ENCODE results near the gene FAM167B.

FAM167B gene

DNA sequence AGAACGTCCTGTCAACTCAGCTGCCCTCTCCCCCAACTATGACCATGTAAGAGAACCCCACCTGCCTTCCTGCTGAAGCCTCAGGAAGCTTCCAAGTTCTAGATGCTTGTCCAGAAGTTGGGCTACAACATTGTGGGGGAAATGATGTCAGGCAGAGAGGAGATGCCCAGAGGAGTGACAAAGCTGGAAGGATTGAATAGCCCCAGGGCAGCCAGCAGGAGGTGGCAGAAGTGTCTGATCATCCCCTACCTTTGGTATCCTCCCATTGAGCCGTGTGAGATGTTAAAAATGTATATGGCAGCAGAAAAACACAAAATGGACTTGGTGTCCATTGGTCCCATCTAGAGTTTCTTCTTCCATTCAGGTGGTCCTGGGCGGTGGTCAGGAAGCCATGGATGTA is 18.3 kb upstream of the FAM167B start:
- H3K4me1 ChIP-seq (ENCODE audit: control insufficient read depth in 2 of 2, insufficient read depth in 1 of 2, low read depth in 1 of 2, low read length in 2 of 2): peaks cover 0 to 2% of the 10 kb centered on the region in 2 donors
- no peak overlapping the region for H3K14ac ChIP-seq (ENCODE audit: low read length)
- H3K18ac ChIP-seq (ENCODE audit: low read length): no peak overlapping the region
- no peak overlapping the region for H2BK12ac ChIP-seq (ENCODE audit: low read length)
- no peaks in the 10 kb centered on the region for H3K79me1 ChIP-seq (ENCODE audit: low read depth, low read length)
- no peak overlapping the region for H2AFZ ChIP-seq (ENCODE audit: low read length)
- H3K4me3 ChIP-seq (ENCODE audit: low read length in 2 of 2): no peak overlapping the region
- H4K8ac ChIP-seq (ENCODE audit: low read depth, low read length): no peak overlapping the region
- no CpG with 5 or more reads among the region's 3 CpGs for WGBS, 2 donors (ENCODE audit: extremely low coverage in 2 of 2, insufficient read length in 2 of 2, insufficient replicate concordance in 1 of 2)
- no peak overlapping the region for H2BK5ac ChIP-seq (ENCODE audit: low read length)
- H2BK120ac ChIP-seq (ENCODE audit: low read depth, low read length): no peak overlapping the region
- H3K27me3 ChIP-seq (ENCODE audit: control insufficient read depth in 3 of 3, insufficient read depth in 3 of 3, low read depth in 1 of 3, low read length in 3 of 3): no peaks in the 10 kb centered on the region
- H2BK15ac ChIP-seq (ENCODE audit: low read length): no peak overlapping the region
- no peak overlapping the region for H3K4me2 ChIP-seq (ENCODE audit: insufficient read depth, low read length, poor library complexity, severe bottlenecking)
- H3K9ac ChIP-seq (ENCODE audit: low read depth, low read length, poor library complexity): no peak overlapping the region
- H3K27ac ChIP-seq (replicated peaks; ENCODE audit: low read length): no peak overlapping the region
- H3K4ac ChIP-seq (ENCODE audit: low read length): no peak overlapping the region
- H3K36me3 ChIP-seq (replicated peaks in 1 of 2; ENCODE audit: control insufficient read depth in 2 of 2, insufficient read depth in 2 of 2, low read length in 2 of 2): peaks cover 38 to 82% of the 10 kb centered on the region in 2 donors
- no peak overlapping the region for H3K23ac ChIP-seq (ENCODE audit: low read depth, low read length, poor library complexity)
- no peaks in the 10 kb centered on the region for H3K9me3 ChIP-seq (replicated peaks in 1 of 2; ENCODE audit: control insufficient read depth in 2 of 2, insufficient read depth in 1 of 2, low read depth in 1 of 2, low read length in 2 of 2)
- H4K91ac ChIP-seq (ENCODE audit: low read depth, low read length, poor library complexity): no peak overlapping the region
- H2AK5ac ChIP-seq (ENCODE audit: low read depth, low read length): no peak overlapping the region
- no peak for DNase-seq (ENCODE audit: low spot score)

DNA sequence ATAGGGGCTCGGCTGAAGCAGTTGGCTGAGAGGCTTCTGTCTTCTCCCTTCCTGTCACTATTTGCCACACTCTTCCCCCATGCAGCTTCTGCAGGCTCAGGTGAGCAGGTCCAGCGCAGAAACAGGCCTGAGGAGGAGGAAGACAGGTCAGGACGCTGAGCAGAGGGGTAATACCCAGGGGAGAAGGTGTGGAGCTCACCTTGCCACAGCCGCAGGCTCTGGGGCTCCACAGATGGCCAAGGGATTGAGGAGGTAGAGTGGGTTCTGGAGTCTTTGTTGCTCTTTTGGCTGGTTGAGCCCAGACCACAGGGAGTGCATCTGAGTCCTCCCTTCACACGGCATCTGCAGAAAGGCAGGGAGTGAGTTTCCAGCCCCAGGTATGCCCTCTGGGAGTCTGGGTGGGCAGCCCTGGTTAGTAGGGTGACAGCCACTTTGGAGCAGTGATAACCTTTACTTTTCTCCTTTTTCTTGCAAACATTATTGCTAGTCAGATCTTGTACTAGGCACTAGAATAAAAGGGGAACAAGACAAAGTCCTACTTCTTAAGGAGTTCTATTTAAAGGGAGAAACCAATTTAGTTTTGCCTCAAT is 15.1 kb upstream of the FAM167B start:
- no peak overlapping the region for H3K18ac ChIP-seq (ENCODE audit: low read length)
- H3K9me3 ChIP-seq (replicated peaks in 1 of 2; ENCODE audit: control insufficient read depth in 2 of 2, insufficient read depth in 1 of 2, low read depth in 1 of 2, low read length in 2 of 2): no peaks in the 10 kb centered on the region
- H2BK15ac ChIP-seq (ENCODE audit: low read length): no peak overlapping the region
- H3K23ac ChIP-seq (ENCODE audit: low read depth, low read length, poor library complexity): no peak overlapping the region
- H2BK120ac ChIP-seq (ENCODE audit: low read depth, low read length): no peak overlapping the region
- no CpG with 5 or more reads among the region's 5 CpGs for WGBS, 2 donors (ENCODE audit: extremely low coverage in 2 of 2, insufficient read length in 2 of 2, insufficient replicate concordance in 1 of 2)
- H3K4ac ChIP-seq (ENCODE audit: low read length): no peak overlapping the region
- H2AK5ac ChIP-seq (ENCODE audit: low read depth, low read length): no peak overlapping the region
- no peak overlapping the region for H2AFZ ChIP-seq (ENCODE audit: low read length)
- no peak overlapping the region for H3K4me2 ChIP-seq (ENCODE audit: insufficient read depth, low read length, poor library complexity, severe bottlenecking)
- no peak overlapping the region for H3K9ac ChIP-seq (ENCODE audit: low read depth, low read length, poor library complexity)
- no peak overlapping the region for H4K8ac ChIP-seq (ENCODE audit: low read depth, low read length)
- no peak overlapping the region for H3K14ac ChIP-seq (ENCODE audit: low read length)
- no peak overlapping the region for H3K4me3 ChIP-seq (ENCODE audit: low read length in 2 of 2)
- DNase-seq (ENCODE audit: low spot score): no peak
- no peaks in the 10 kb centered on the region for H3K27me3 ChIP-seq (ENCODE audit: control insufficient read depth in 3 of 3, insufficient read depth in 3 of 3, low read depth in 1 of 3, low read length in 3 of 3)
- H4K91ac ChIP-seq (ENCODE audit: low read depth, low read length, poor library complexity): no peak overlapping the region
- peaks cover 5% of the 10 kb centered on the region for H3K79me1 ChIP-seq (ENCODE audit: low read depth, low read length)
- H3K27ac ChIP-seq (replicated peaks; ENCODE audit: low read length): no peak overlapping the region
- H3K4me1 ChIP-seq (ENCODE audit: control insufficient read depth in 2 of 2, insufficient read depth in 1 of 2, low read depth in 1 of 2, low read length in 2 of 2): peaks cover 0 to 2% of the 10 kb centered on the region in 2 donors
- peaks cover 36 to 55% of the 10 kb centered on the region in 2 donors for H3K36me3 ChIP-seq (replicated peaks in 1 of 2; ENCODE audit: control insufficient read depth in 2 of 2, insufficient read depth in 2 of 2, low read length in 2 of 2)
- H2BK5ac ChIP-seq (ENCODE audit: low read length): peak overlapping the region; percentile 10
- H2BK12ac ChIP-seq (ENCODE audit: low read length): no peak overlapping the region

DNA sequence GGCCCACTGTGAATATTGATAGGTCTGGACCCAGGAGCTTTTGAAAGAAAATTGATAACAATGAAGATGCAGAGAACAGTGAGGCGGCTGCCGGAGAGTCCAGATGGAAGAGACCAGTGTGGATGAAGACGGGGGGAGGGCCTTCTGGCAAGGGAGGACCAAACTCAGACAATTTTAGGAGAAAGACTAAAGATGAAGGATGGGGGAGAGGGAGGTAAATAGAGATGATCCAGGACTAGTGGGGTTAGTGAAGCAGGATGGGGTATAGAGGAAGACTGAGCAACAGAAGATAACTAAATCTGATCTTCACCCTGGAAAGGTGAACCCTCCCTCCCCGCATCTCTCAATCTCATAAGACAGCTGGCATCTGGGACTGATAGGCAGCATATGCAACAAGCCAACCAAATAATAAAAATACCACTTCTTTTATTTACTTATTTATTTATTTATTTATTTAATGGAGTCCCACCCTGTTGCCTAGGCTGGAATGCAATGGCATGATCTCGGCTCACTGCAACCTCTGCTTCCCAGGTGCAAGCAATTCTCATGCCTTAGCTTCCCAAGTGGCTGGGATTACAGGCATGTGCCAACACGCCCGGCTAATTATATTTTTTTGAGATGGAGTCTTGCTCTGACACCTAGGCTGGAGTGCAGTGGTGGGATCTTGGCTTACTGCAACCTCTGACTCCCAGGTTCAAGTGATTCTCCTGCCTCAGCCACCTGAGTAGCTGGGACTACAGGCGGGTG is 14.3 kb upstream of the FAM167B start:
- no peak overlapping the region for H3K4me3 ChIP-seq (ENCODE audit: low read length in 2 of 2)
- H3K27me3 ChIP-seq (ENCODE audit: control insufficient read depth in 3 of 3, insufficient read depth in 3 of 3, low read depth in 1 of 3, low read length in 3 of 3): no peaks in the 10 kb centered on the region
- no peak overlapping the region for H2AK5ac ChIP-seq (ENCODE audit: low read depth, low read length)
- H3K4me2 ChIP-seq (ENCODE audit: insufficient read depth, low read length, poor library complexity, severe bottlenecking): no peak overlapping the region
- no peak for DNase-seq (ENCODE audit: low spot score)
- H2BK12ac ChIP-seq (ENCODE audit: low read length): no peak overlapping the region
- no peak overlapping the region for H4K8ac ChIP-seq (ENCODE audit: low read depth, low read length)
- no peak overlapping the region for H4K91ac ChIP-seq (ENCODE audit: low read depth, low read length, poor library complexity)
- no peak overlapping the region for H2BK120ac ChIP-seq (ENCODE audit: low read depth, low read length)
- no peaks in the 10 kb centered on the region for H3K9me3 ChIP-seq (replicated peaks in 1 of 2; ENCODE audit: control insufficient read depth in 2 of 2, insufficient read depth in 1 of 2, low read depth in 1 of 2, low read length in 2 of 2)
- H3K4me1 ChIP-seq (ENCODE audit: control insufficient read depth in 2 of 2, insufficient read depth in 1 of 2, low read depth in 1 of 2, low read length in 2 of 2): peaks cover 0 to 2% of the 10 kb centered on the region in 2 donors
- peaks cover 33 to 47% of the 10 kb centered on the region in 2 donors for H3K36me3 ChIP-seq (replicated peaks in 1 of 2; ENCODE audit: control insufficient read depth in 2 of 2, insufficient read depth in 2 of 2, low read length in 2 of 2)
- peaks cover 5% of the 10 kb centered on the region for H3K79me1 ChIP-seq (ENCODE audit: low read depth, low read length)
- H3K18ac ChIP-seq (ENCODE audit: low read length): no peak overlapping the region
- peak overlapping the region; percentile 10 for H2BK5ac ChIP-seq (ENCODE audit: low read length)
- H3K9ac ChIP-seq (ENCODE audit: low read depth, low read length, poor library complexity): no peak overlapping the region
- no peak overlapping the region for H2BK15ac ChIP-seq (ENCODE audit: low read length)
- no peak overlapping the region for H3K27ac ChIP-seq (replicated peaks; ENCODE audit: low read length)
- no peak overlapping the region for H3K4ac ChIP-seq (ENCODE audit: low read length)
- H3K23ac ChIP-seq (ENCODE audit: low read depth, low read length, poor library complexity): no peak overlapping the region
- WGBS, 2 donors (ENCODE audit: extremely low coverage in 2 of 2, insufficient read length in 2 of 2, insufficient replicate concordance in 1 of 2): no CpG with 5 or more reads among the region's 8 CpGs
- no peak overlapping the region for H2AFZ ChIP-seq (ENCODE audit: low read length)
- no peak overlapping the region for H3K14ac ChIP-seq (ENCODE audit: low read length)

DNA sequence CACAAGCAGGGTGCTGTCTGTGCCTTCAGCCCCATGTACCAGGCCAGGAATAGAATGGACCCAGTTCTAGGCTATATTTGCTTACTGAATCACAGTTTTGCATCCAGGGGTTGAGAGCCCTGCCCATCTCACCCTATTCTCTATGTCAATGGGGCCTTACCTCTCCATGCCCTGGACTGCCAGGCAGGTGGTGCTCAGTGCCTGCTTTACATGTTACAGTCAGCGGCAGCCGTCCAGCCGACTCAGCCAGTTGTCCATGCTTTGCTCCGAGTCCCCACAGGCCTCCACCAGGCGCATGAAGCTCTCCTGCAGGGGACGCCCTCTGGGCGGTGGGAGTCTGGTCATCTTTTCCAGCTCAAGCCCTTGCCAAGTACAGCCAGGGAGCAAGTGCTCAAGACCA is 12.2 kb upstream of the FAM167B start:
- H3K18ac ChIP-seq (ENCODE audit: low read length): no peak overlapping the region
- H2BK120ac ChIP-seq (ENCODE audit: low read depth, low read length): no peak overlapping the region
- H2BK5ac ChIP-seq (ENCODE audit: low read length): peak overlapping the region; percentile 24
- no peaks in the 10 kb centered on the region for H3K9me3 ChIP-seq (replicated peaks in 1 of 2; ENCODE audit: control insufficient read depth in 2 of 2, insufficient read depth in 1 of 2, low read depth in 1 of 2, low read length in 2 of 2)
- no peak overlapping the region for H3K4ac ChIP-seq (ENCODE audit: low read length)
- no peak overlapping the region for H3K4me2 ChIP-seq (ENCODE audit: insufficient read depth, low read length, poor library complexity, severe bottlenecking)
- no peak overlapping the region for H3K9ac ChIP-seq (ENCODE audit: low read depth, low read length, poor library complexity)
- no peak overlapping the region for H3K14ac ChIP-seq (ENCODE audit: low read length)
- DNase-seq (ENCODE audit: low spot score): no peak
- WGBS, 2 donors (ENCODE audit: extremely low coverage in 2 of 2, insufficient read length in 2 of 2, insufficient replicate concordance in 1 of 2): no CpG with 5 or more reads among the region's 7 CpGs
- no peak overlapping the region for H2BK15ac ChIP-seq (ENCODE audit: low read length)
- peaks cover 0 to 4% of the 10 kb centered on the region in 2 donors for H3K4me1 ChIP-seq (ENCODE audit: control insufficient read depth in 2 of 2, insufficient read depth in 1 of 2, low read depth in 1 of 2, low read length in 2 of 2)
- H3K36me3 ChIP-seq (replicated peaks in 1 of 2; ENCODE audit: control insufficient read depth in 2 of 2, insufficient read depth in 2 of 2, low read length in 2 of 2): peaks cover 19 to 29% of the 10 kb centered on the region in 2 donors
- H2AFZ ChIP-seq (ENCODE audit: low read length): no peak overlapping the region
- H4K91ac ChIP-seq (ENCODE audit: low read depth, low read length, poor library complexity): no peak overlapping the region
- H2AK5ac ChIP-seq (ENCODE audit: low read depth, low read length): no peak overlapping the region
- H3K27me3 ChIP-seq (ENCODE audit: control insufficient read depth in 3 of 3, insufficient read depth in 3 of 3, low read depth in 1 of 3, low read length in 3 of 3): no peaks in the 10 kb centered on the region
- no peak overlapping the region for H3K27ac ChIP-seq (replicated peaks; ENCODE audit: low read length)
- H3K4me3 ChIP-seq (ENCODE audit: low read length in 2 of 2): no peak overlapping the region
- no peak overlapping the region for H3K23ac ChIP-seq (ENCODE audit: low read depth, low read length, poor library complexity)
- peaks cover 5% of the 10 kb centered on the region for H3K79me1 ChIP-seq (ENCODE audit: low read depth, low read length)
- no peak overlapping the region for H2BK12ac ChIP-seq (ENCODE audit: low read length)
- H4K8ac ChIP-seq (ENCODE audit: low read depth, low read length): no peak overlapping the region

Measured in neuronal stem cell (in vitro differentiated cells).